Naive thymus-derived CD8-positive, alpha-beta T cell (primary cell): Measurements from ENCODE around the gene LHX3. TPM values are rescaled to one million over a fixed set of nuclear protein-coding genes. Genes with fewer than 3 reads are reported as not detected.

Experiments used
- ATAC-seq, 2 donors: fragments of 150-1000 bp; cut with Tn5 transposase in 1 of 2; sonication (Bioruptor Pico), chemical (Tn5 transposase) in 1 of 2; 1 replicate in 1 of 2; 2 replicates in 1 of 2; pipeline ENCODE4 v1.10.0; 2021; ENCODE audit warnings: mild to moderate bottlenecking in 2 of 2, moderate library complexity in 2 of 2
- POLR2A ChIA-PET: fragments of 350-600 bp; sonication (Branson Sonifier 250); formaldehyde crosslinking; loops from one replicate; lab custom pipeline; 2021; ENCODE audit warnings: antibody characterized with exemption; lab: Charles Lee
- DNase-seq, 10 donors: peaks; one replicate each; pipeline versions ENCODE4 v3.0.0 to v3.0.0-alpha.2; 2020 to 2022
- H3K27ac Mint-ChIP-seq, 10 donors: one replicate each; pipeline ENCODE4 v1.8.0; 2020 to 2022; ENCODE audit warnings: mild to moderate bottlenecking in 10 of 10, mixed read lengths in 10 of 10, moderate library complexity in 4 of 10, inconsistent platforms in 1 of 10
- H3K27me3 Mint-ChIP-seq, 5 donors: one replicate each; pipeline ENCODE4 v1.8.0; 2021 to 2022; ENCODE audit warnings: mixed read lengths in 5 of 5
- H3K36me3 Mint-ChIP-seq, 3 donors: one replicate each; pipeline ENCODE4 v1.8.0; 2020 to 2022; ENCODE audit warnings: mixed read lengths in 3 of 3, mild to moderate bottlenecking in 2 of 3, inconsistent platforms in 1 of 3
- H3K4me1 Mint-ChIP-seq, 4 donors: one replicate each; pipeline ENCODE4 v1.8.0; 2021 to 2022; ENCODE audit warnings: mixed read lengths in 4 of 4
- H3K4me3 Mint-ChIP-seq, 10 donors: one replicate each; pipeline ENCODE4 v1.8.0; 2020 to 2022; ENCODE audit warnings: mild to moderate bottlenecking in 10 of 10, mixed read lengths in 10 of 10, moderate library complexity in 6 of 10, inconsistent platforms in 1 of 10
- H3K9me3 Mint-ChIP-seq, 9 donors: one replicate each; pipeline ENCODE4 v1.8.0; 2020 to 2022; ENCODE audit warnings: mixed read lengths in 9 of 9, mild to moderate bottlenecking in 3 of 9, inconsistent platforms in 1 of 9, moderate library complexity in 1 of 9
- polyA plus RNA-seq, 3 donors: library from polyadenylated mRNA; unstranded; fragments of 300-500 nt; fragmentation: Illumina TruSeq; gene quantifications; one replicate each; pipeline ENCODE4 v1.2.3, GENCODE V29; 2021
- total RNA-seq, 8 experiments: library from RNA in 2 of 8; stranded (reverse) in 2 of 8; gene quantifications; one replicate each; pipeline ENCODE4 v1.2.3 and lab custom pipeline; 2021 to 2026

LHX3 gene
- total and polyA plus RNA-seq, 5 experiments from 2014 or later, result not detected

DNA sequence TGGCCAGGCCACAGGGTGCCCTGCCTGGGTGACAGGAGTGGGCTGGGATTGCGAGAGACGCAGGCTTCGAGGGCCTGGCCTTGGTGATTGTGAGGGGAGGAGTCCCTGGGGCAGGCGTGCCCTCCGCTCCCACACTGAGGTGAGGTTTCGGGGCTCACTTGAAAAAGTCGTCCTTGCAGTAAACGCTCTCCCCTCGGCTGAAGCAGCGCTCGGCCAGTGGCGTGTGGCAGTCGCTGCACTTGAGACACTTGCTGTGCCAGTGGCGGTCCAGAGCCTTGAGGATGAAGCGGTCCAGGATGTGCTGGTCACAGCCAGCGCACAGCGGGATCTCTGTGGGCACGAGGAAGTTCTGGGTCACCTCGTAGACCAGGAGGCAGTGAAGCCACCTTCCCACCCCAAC lies 4.5 kb downstream of the LHX3 start:
- H3K9me3 Mint-ChIP-seq, result no peaks in the 10 kb centered on the region
- DNase-seq, result no peak
- peaks cover 0 to 7% (median 5%) of the 10 kb centered on the region in 4 donors for H3K4me1 Mint-ChIP-seq
- peak overlapping the region in 1 of 10 donors; percentile 24 for H3K27ac Mint-ChIP-seq
- peaks cover 5 to 68% (median 30%) of the 10 kb centered on the region in 5 donors for H3K27me3 Mint-ChIP-seq
- no peak for ATAC-seq
- no peak overlapping the region for H3K4me3 Mint-ChIP-seq
- H3K36me3 Mint-ChIP-seq, result peaks cover 0 to 7% (median 0%) of the 10 kb centered on the region in 3 donors
- POLR2A ChIA-PET, result no interaction called here

- peaks cover 5 to 72% (median 30%) of the 10 kb centered on the region in 5 donors for H3K27me3 Mint-ChIP-seq
- ATAC-seq (no peak), DNase-seq (no peak)
- peaks cover 0 to 7% (median 0%) of the 10 kb centered on the region in 3 donors for H3K36me3 Mint-ChIP-seq
- H3K9me3 Mint-ChIP-seq, result no peaks in the 10 kb centered on the region
- peaks cover 0 to 7% (median 6%) of the 10 kb centered on the region in 4 donors for H3K4me1 Mint-ChIP-seq
- H3K4me3 Mint-ChIP-seq, result no peak overlapping the region
- no peak overlapping the region for H3K27ac Mint-ChIP-seq
- POLR2A ChIA-PET, result no interaction called here
Measured at GRCh38 chr9:136199391-136200288, 5.3 kb downstream of the LHX3 start.

DNA sequence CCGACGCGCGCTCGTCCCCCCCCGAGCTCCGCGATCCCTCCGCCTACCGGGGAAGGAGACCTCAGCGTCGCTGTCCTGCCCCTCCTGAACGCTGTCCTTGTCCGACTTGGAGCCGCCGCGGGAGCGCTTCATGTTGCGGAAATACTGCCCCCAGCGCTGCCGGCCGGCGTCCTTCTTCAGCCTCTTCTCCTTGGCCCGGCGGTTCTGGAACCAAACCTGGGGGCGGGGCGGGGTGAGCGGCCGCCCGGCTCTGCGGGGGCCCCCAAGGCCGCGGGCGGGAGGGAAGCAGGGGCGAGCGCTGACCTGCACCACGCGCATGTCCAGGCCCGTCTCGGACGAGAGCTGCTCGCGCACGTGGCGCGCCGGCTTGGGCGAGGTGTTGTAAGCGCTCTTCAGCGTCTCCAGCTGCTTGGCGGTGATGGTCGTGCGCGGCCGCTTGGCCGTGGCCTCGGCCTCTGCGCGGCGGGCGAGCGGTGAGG lies 6.3 kb downstream of the LHX3 start:
- H3K36me3 Mint-ChIP-seq, result peaks cover 0 to 4% (median 0%) of the 10 kb centered on the region in 3 donors
- POLR2A ChIA-PET, result no interaction called here
- peak overlapping the region in 1 of 10 donors; percentile 26 for H3K4me3 Mint-ChIP-seq
- peaks cover 5 to 66% (median 26%) of the 10 kb centered on the region in 5 donors for H3K27me3 Mint-ChIP-seq
- no peaks in the 10 kb centered on the region for H3K9me3 Mint-ChIP-seq
- no peak for ATAC-seq
- no peak for DNase-seq
- peaks cover 0 to 7% (median 6%) of the 10 kb centered on the region in 4 donors for H3K4me1 Mint-ChIP-seq
- H3K27ac Mint-ChIP-seq, result no peak overlapping the region

GRCh38 chr9:136197930-136198604 lies 6.9 kb downstream of the LHX3 start:
- DNase-seq (no peak), ATAC-seq (no peak)
- Mint-ChIP-seq H3K4me3 (peak overlapping the region in 1 of 10 donors; percentile 26), H3K4me1 (peaks cover 0 to 7% (median 6%) of the 10 kb centered on the region in 4 donors), H3K27ac (no peak overlapping the region), H3K36me3 (peaks cover 0 to 4% (median 0%) of the 10 kb centered on the region in 3 donors), H3K27me3 (peaks cover 5 to 61% (median 21%) of the 10 kb centered on the region in 5 donors), H3K9me3 (no peaks in the 10 kb centered on the region)
- POLR2A ChIA-PET, result no interaction called here

- H3K4me3 Mint-ChIP-seq, result peak overlapping the region in 1 of 10 donors; percentile 2
- peaks cover 5 to 58% (median 21%) of the 10 kb centered on the region in 5 donors for H3K27me3 Mint-ChIP-seq
- ATAC-seq, result no peak
- POLR2A ChIA-PET, result no interaction called here
- DNase-seq, result no peak
- H3K36me3 Mint-ChIP-seq, result peaks cover 0 to 4% (median 0%) of the 10 kb centered on the region in 3 donors
- H3K4me1 Mint-ChIP-seq, result peaks cover 0 to 7% (median 6%) of the 10 kb centered on the region in 4 donors
- no peak overlapping the region for H3K27ac Mint-ChIP-seq
- H3K9me3 Mint-ChIP-seq, result no peaks in the 10 kb centered on the region
Measured at GRCh38 chr9:136197084-136197875, 7.6 kb downstream of the LHX3 start.

DNA sequence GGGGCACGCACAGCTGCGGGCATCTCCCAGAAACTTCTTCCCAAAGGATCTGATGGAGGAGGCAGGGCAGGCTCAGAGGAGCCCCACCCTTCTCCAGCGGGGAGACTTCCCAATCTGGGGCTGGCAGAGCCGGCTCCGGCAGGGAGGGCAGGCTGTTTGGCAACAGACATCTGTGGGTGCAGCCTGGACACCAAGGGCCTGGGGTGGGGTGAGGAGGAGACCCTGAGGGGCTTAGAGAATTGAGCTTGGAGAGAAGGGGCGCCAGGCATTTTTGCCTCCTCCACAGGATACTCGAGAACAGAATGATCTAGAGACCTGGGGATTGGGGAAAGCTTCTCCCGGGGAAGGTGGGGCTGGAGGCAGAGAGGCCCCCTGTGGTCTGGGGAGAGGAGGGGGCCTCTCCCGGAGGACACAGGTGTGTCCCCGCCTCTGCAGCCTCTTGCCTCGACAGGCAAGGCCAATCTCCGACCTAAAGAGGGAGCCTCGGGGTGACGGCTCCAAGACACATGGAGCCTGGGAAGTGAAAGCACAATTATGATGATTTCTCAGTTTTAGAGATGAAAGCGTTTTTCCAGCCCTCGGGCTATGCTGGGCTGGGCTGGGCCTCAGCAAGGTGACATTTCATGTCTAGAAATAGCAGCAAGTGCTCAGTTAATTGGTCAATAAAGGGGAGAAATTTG lies 8.4 kb downstream of the LHX3 start:
- peaks cover 5 to 61% (median 24%) of the 10 kb centered on the region in 5 donors for H3K27me3 Mint-ChIP-seq

DNA sequence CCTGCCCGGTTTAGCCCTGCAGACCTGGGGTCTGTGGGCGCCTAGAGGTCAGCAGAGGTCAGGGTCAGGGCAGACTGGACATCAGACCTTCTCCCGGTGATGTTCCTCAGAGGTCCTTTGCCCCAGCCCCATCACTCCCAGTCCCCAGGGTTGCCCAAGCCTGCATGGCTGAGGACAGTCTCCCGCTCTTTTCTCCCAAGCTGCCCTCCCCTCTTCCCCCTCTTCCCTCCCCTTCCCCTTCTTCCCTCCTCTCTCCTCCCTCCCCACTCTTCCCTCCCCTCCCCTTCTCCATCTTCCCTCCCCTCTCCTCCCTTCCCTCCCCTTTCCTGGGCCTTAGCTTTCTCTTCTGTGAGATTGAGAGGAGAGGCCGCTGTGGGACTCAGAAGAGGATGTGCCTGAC lies 10.4 kb downstream of the LHX3 start:
- H3K36me3 Mint-ChIP-seq, result peaks cover 0 to 4% (median 0%) of the 10 kb centered on the region in 3 donors
- peaks cover 0 to 7% (median 6%) of the 10 kb centered on the region in 4 donors for H3K4me1 Mint-ChIP-seq
- H3K27ac Mint-ChIP-seq, result no peak overlapping the region
- no peaks in the 10 kb centered on the region for H3K9me3 Mint-ChIP-seq
- no peak overlapping the region for H3K4me3 Mint-ChIP-seq
- DNase-seq, result no peak
- no peak for ATAC-seq
- POLR2A ChIA-PET, result no interaction called here
- H3K27me3 Mint-ChIP-seq, result peaks cover 8 to 64% (median 29%) of the 10 kb centered on the region in 5 donors

More for the DNA sequence above, 8.4 kb downstream of the LHX3 start:
- peaks cover 0 to 4% (median 0%) of the 10 kb centered on the region in 3 donors for H3K36me3 Mint-ChIP-seq
- H3K4me3 Mint-ChIP-seq, result peak overlapping the region in 1 of 10 donors; percentile 2
- no peak overlapping the region for H3K27ac Mint-ChIP-seq
- no peaks in the 10 kb centered on the region for H3K9me3 Mint-ChIP-seq
- peaks cover 0 to 7% (median 6%) of the 10 kb centered on the region in 4 donors for H3K4me1 Mint-ChIP-seq
- ATAC-seq, result no peak
- no peak for DNase-seq
- POLR2A ChIA-PET, result no interaction called here

GRCh38 chr9:136193891-136194279 lies 11.0 kb downstream of the LHX3 start:
- H3K27me3 Mint-ChIP-seq, result peaks cover 9 to 66% (median 29%) of the 10 kb centered on the region in 5 donors
- POLR2A ChIA-PET, result no interaction called here
- H3K9me3 Mint-ChIP-seq, result no peaks in the 10 kb centered on the region
- H3K27ac Mint-ChIP-seq, result no peak overlapping the region
- ATAC-seq, result no peak
- H3K4me1 Mint-ChIP-seq, result peaks cover 0 to 7% (median 6%) of the 10 kb centered on the region in 4 donors
- H3K4me3 Mint-ChIP-seq, result no peak overlapping the region
- H3K36me3 Mint-ChIP-seq, result peaks cover 0 to 4% (median 0%) of the 10 kb centered on the region in 3 donors
- DNase-seq, result no peak

DNA sequence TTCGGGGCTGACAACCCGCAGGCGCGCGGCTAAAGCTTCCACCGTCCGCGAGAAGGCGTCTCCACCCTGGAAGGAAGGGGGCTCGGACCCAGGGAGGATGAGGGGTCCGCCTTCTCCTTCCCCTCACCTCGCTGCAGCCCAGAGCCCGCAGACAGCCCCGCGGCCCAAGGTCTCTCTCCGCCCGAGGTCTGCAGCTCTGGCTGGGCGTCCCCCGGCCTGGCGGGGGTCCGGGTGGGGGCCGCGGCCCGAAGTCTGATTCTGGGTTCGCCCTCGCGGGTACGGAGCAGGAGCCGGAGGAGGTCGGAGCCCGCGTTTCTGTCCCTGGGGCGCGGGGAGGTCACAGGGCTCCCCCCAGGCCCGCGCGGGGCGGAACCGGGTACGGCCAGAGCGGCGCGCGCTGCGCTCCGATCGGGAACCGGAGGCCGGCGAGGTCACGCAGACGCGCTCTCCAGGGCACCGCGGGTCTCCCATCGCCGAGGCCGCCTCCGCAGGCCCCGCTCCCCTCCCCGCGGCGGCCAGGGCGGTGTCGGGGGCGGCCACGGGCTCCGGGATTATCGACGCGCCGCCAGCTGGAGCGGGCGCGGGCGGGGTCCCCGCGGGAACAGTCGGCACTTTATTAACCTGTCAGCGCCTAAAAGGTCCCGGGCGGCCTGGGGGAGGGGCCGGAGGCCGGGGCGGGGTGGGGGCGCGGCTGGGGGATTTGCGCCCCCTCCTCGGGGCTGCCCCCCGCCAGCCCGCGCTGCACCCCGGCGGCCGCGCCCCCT lies 11.6 kb downstream of the LHX3 start:
- Mint-ChIP-seq H3K4me1 (peaks cover 0 to 7% (median 6%) of the 10 kb centered on the region in 4 donors), H3K27me3 (peaks cover 9 to 66% (median 29%) of the 10 kb centered on the region in 5 donors), H3K4me3 (no peak overlapping the region), H3K27ac (no peak overlapping the region), H3K9me3 (no peaks in the 10 kb centered on the region), H3K36me3 (peaks cover 0 to 4% (median 0%) of the 10 kb centered on the region in 3 donors)
- ATAC-seq (no peak), DNase-seq (no peak)
- POLR2A ChIA-PET, result no interaction called here

DNA sequence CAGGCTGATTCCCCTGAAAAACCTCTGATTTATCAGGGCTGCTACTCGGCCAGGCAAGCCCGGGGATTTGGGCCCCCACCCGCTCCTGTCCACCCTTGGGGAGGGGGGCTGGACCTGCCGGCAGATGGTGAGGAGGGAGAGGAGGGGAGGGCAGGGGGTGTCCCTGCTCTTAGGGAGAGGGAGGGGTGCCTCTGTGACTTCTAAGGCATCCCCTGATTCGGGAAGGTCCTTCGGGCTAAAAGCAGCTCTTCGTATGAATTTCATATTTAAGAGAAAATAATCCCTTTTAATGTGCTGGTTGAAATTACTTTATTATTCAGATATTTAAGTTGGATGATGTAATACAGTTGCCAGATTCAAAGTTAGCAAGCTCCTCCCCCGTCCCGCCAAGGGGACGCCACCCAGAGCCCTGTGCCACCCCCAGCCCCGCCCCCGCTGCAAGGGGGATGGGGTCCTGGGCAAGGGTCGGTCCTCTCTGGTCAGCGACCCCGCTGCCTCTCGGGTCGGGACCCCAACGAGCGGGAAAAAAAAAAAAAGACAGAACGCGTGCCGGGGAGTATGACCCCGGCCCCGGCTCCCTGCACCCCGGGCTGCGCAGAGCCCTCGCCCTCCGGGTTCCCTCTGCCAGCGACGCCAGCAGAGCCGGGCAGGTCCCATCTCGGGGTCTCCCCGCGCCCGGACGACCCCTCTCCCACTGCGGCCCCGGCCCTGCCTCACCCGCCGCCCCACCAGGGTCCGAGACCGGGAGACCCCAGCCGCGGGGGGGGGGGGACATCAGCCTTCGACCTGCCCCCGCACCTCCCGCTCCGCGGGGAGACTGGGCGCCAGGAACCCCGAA lies 12.4 kb downstream of the LHX3 start:
- Mint-ChIP-seq H3K9me3 (no peaks in the 10 kb centered on the region), H3K4me3 (no peak overlapping the region), H3K36me3 (peaks cover 0 to 4% (median 0%) of the 10 kb centered on the region in 3 donors), H3K27ac (no peak overlapping the region), H3K27me3 (peaks cover 11 to 66% (median 28%) of the 10 kb centered on the region in 5 donors), H3K4me1 (peaks cover 0 to 7% (median 3%) of the 10 kb centered on the region in 4 donors)
- ATAC-seq (no peak), DNase-seq (no peak)
- POLR2A ChIA-PET, result interaction anchor here (0.5 kb wide), 1 partner anchor 41 kb away, joined by 4 read pairs; no protein-coding TSS in a partner anchor
